Right lobe of liver (tissue), 6 donors: ENCODE results near the gene APBA2. TPM values are rescaled to one million over a fixed set of nuclear protein-coding genes. Genes with fewer than 3 reads are reported as not detected.

Experiments
- ATAC-seq, 4 donors: fragments of 200-7000 bp; cut with Tn5 transposase; one replicate each; pipeline ENCODE4 v1.9.1; 2020; ENCODE audit warnings: mild to moderate bottlenecking in 4 of 4, moderate library complexity in 4 of 4
- DNase-seq, 3 donors: peaks; one replicate each; pipeline ENCODE4 v3.0.0-alpha.2; 2020
- H3K27ac ChIP-seq, 3 donors: fragments of 200-600 bp; one replicate each; pipeline ENCODE4 v1.8.0; 2022
- H3K27me3 ChIP-seq, 2 donors: fragments of 200-600 bp; one replicate each; pipeline ENCODE4 v1.8.0; 2022
- H3K36me3 ChIP-seq, 4 donors: fragments of 200-600 bp; sonication (generic) in 1 of 4; one replicate each; pipeline versions ENCODE4 v1.5.1 to v1.8.0; 2017 to 2022; ENCODE audit warnings: control low read depth in 1 of 4
- H3K4me1 ChIP-seq, 4 donors: fragments of 200-600 bp; sonication (generic) in 1 of 4; one replicate each; pipeline versions ENCODE4 v1.5.1 to v1.8.0; 2017 to 2022; ENCODE audit warnings: control low read depth in 1 of 4
- H3K4me3 ChIP-seq, 3 donors: fragments of 200-600 bp; one replicate each; pipeline ENCODE4 v1.8.0; 2022
- H3K9me3 ChIP-seq, 4 donors: fragments of 200-600 bp; sonication (generic) in 1 of 4; one replicate each; pipeline versions ENCODE4 v1.5.1 to v1.8.0; 2017 to 2022; ENCODE audit warnings: control low read depth in 1 of 4
- POLR2A ChIP-seq: fragments of 450-650 bp; IDR thresholded peaks from one replicate; pipeline ENCODE4 v1.6.1; 2017; ENCODE audit warnings: antibody characterized with exemption, mild to moderate bottlenecking
- WGBS: methylation state at CpG from one replicate; pipeline ENCODE4 v1.1.6; 2018; ENCODE audit warnings: low coverage, low lambda C conversion rate; ENCODE audit not compliant: insufficient coverage; ENCODE audit errors: missing lambda C conversion rate; 5-methylcytosine and 5-hydroxymethylcytosine counted together
- intact Hi-C, 2 donors: fragments of 100-400 bp; cut with DNase I; formaldehyde crosslinking; loops; one replicate each; pipeline versions ENCODE4 v1.11.2 to v1.14.1; 2022
- total RNA-seq, 6 experiments: library from RNA; depleted of rRNA in 2 of 6; stranded (reverse); fragments of >200 nt in 2 of 6; fragmentation: NEBNext Ultra II Directional in 3 of 6; extraction: Animal tissue kit (Norgen Biotek cat#: 25700) in 3 of 6; gene quantifications; one replicate each; pipeline versions ENCODE4 v1.1.0 to v1.2.4, GENCODE V29; 2016 to 2023
- TF ChIP-seq, protein P1 (sequence below), 4 donors: fragments of 200-600 bp in 3 of 4; fragments of 450-650 bp in 1 of 4; IDR thresholded peaks; one replicate each; pipeline versions ENCODE4 v1.5.1 to v1.8.0; 2016 to 2022; ENCODE audit warnings: antibody characterized with exemption in 4 of 4, mild to moderate bottlenecking in 2 of 4
- donor health status: DM: no; HTN: yes; CAD: no.
- donor health status: DM: no; HTN: no; CAD: no.
- donor health status: DM: no; HTN: no; CAD: no.
- donor health status: DM: no; HTN: yes; CAD: no.
- donor health status: DM: no; HTN: yes; CAD: no.

Gene APBA2
- total RNA-seq, 6 experiments from 2014 or later = 0.51 to 0.75 (median 0.69) TPM

DNA sequence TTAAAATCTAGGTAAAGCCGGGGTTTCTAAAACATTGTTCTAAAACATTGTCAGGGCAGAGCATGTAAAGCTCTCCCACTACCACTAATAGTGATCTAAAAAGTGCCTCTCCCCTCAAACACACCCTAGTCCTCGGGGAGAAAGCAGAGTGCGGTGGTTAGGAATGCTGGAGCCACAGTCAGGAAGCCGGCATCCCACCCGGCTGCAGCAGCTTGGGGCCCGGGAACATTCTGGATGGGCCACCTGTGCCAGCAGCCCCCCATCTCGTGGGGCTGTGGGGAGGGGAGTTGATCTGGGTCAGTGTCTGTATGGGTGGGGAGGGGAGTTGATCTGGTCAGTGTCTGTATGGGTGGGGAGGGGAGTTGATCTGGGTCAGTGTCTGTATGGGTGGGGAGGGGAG lies 176.9 kb downstream of the APBA2 start:
- no peaks in the 10 kb centered on the region for H3K27me3 ChIP-seq
- no peak for DNase-seq
- H3K4me1 ChIP-seq = no peaks in the 10 kb centered on the region
- 65% methylated on average over 7 of the region's 7 CpGs for WGBS
- no peak for ATAC-seq
- intact Hi-C loops = no loop called here
- no peak for TF ChIP-seq POLR2A
- TF ChIP-seq, protein P1, sequence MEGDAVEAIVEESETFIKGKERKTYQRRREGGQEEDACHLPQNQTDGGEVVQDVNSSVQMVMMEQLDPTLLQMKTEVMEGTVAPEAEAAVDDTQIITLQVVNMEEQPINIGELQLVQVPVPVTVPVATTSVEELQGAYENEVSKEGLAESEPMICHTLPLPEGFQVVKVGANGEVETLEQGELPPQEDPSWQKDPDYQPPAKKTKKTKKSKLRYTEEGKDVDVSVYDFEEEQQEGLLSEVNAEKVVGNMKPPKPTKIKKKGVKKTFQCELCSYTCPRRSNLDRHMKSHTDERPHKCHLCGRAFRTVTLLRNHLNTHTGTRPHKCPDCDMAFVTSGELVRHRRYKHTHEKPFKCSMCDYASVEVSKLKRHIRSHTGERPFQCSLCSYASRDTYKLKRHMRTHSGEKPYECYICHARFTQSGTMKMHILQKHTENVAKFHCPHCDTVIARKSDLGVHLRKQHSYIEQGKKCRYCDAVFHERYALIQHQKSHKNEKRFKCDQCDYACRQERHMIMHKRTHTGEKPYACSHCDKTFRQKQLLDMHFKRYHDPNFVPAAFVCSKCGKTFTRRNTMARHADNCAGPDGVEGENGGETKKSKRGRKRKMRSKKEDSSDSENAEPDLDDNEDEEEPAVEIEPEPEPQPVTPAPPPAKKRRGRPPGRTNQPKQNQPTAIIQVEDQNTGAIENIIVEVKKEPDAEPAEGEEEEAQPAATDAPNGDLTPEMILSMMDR (IDR thresholded peaks at IDR 0.05) = no peak
- H3K36me3 ChIP-seq = no peaks in the 10 kb centered on the region
- H3K27ac ChIP-seq = no peak overlapping the region
- H3K9me3 ChIP-seq = no peaks in the 10 kb centered on the region
- H3K4me3 ChIP-seq = no peak overlapping the region

DNA sequence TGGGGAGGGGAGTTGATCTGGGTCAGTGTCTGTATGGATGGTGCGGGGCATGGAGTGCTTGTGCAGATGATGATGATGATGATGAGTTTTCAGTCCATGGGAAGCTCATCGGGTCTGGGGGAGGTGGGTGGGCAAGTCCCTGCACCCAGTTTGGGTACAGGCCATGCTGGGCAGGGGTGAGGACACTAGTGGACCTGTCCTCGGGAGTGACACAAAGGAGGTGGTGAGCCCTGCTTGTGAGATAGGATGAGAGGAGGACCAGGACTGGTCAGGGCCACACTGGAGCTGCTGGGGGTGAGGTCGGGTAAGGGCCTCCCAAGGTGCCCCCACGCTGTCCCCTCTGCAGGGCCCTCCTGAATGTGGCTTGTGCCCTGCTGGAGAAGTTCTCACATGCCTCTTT lies 177.9 kb downstream of the APBA2 start:
- intact Hi-C loops = no loop called here
- Histone ChIP-seq H3K36me3 (no peaks in the 10 kb centered on the region), H3K4me3 (no peak overlapping the region), H3K27ac (no peak overlapping the region), H3K4me1 (no peaks in the 10 kb centered on the region), H3K27me3 (no peaks in the 10 kb centered on the region), H3K9me3 (no peaks in the 10 kb centered on the region)
- no CpG with 5 or more reads among the region's 5 CpGs for WGBS
- DNase-seq (no peak), ATAC-seq (no peak)
- no peak for TF ChIP-seq POLR2A
- TF ChIP-seq, protein P1 (IDR thresholded peaks at IDR 0.05) = no peak

DNA sequence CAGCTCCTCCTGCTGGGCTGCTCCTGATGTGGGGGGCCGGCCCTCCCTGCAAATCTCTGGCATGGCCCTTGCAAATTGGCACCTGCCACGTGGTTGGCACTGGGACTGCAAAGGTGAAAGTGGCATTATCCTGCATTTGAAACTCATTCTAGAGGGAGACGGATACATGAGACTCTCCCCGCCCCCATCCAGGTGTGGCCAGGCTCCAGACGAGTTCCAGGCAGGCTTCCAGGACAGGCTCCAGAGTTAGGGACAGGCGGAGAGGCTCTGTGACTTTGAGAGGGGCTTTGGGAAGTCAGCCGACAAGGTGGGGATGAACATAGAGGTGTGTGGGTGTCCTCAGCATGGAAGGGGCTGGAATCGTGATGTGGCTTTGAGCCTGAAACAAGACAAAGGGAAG lies 178.5 kb downstream of the APBA2 start:
- TF ChIP-seq, protein P1 (IDR thresholded peaks at IDR 0.05) = no peak
- TF ChIP-seq POLR2A = no peak
- H3K4me3 ChIP-seq = no peak overlapping the region
- DNase-seq = no peak
- H3K27me3 ChIP-seq = no peaks in the 10 kb centered on the region
- no peaks in the 10 kb centered on the region for H3K9me3 ChIP-seq
- H3K27ac ChIP-seq = no peak overlapping the region
- no peak for ATAC-seq
- no peaks in the 10 kb centered on the region for H3K4me1 ChIP-seq
- WGBS = 50% methylated on average over 7 of the region's 8 CpGs
- H3K36me3 ChIP-seq = no peaks in the 10 kb centered on the region
- intact Hi-C loops = no loop called here

DNA sequence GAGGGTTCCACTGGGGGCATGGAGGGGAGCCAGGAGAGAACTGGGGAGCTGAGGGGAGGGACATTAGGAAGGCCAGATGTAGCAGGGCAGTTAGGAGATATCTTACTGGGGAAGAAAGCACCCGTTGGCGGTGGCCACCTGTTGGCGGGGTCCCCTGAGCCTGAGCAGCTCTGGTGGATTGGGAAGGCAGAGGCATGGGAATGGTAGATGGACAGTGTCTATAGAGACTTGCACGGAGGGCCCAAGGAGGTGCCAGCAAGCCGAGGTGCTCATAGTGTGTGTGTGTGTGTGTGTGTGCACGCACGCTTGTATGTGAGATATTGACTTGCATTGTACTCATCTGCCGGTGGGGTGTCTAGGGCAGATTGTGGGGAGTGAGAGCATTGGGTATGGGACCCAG lies 179.0 kb downstream of the APBA2 start:
- Histone ChIP-seq H3K27me3 (no peaks in the 10 kb centered on the region), H3K36me3 (no peaks in the 10 kb centered on the region), H3K4me3 (no peak overlapping the region), H3K9me3 (no peaks in the 10 kb centered on the region), H3K4me1 (no peaks in the 10 kb centered on the region), H3K27ac (no peak overlapping the region)
- intact Hi-C loops = no loop called here
- TF ChIP-seq, protein P1 (IDR thresholded peaks at IDR 0.05) = no peak
- TF ChIP-seq POLR2A = no peak
- DNase-seq (no peak), ATAC-seq (no peak)
- WGBS = 90% methylated on average over 4 of the region's 8 CpGs

DNA sequence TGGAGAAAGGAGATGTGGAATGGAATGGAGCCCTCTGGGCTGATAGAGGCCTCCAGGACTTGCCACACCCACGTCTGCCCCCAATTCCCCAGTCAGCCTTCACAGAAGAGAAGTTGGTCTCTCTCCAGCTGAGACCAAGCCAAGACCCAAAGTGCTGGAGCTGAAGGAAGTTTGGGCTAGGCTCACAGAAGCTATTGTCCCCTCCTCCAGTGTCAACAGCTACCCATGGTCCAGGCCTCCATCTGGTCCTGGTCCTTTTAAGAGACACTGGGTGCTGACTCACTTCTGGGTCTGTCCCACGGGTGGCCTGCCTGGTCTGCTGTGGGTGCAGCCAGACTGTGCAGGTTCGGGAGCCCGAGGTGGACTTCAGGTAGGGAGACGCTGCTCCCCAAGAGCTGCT lies 179.8 kb downstream of the APBA2 start:
- ATAC-seq (no peak), DNase-seq (no peak)
- Histone ChIP-seq H3K27me3 (no peaks in the 10 kb centered on the region), H3K36me3 (no peaks in the 10 kb centered on the region), H3K4me3 (no peak overlapping the region), H3K4me1 (no peaks in the 10 kb centered on the region), H3K27ac (no peak overlapping the region), H3K9me3 (no peaks in the 10 kb centered on the region)
- intact Hi-C loops = no loop called here
- TF ChIP-seq POLR2A = no peak
- TF ChIP-seq, protein P1 (IDR thresholded peaks at IDR 0.05) = no peak
- 43% methylated on average over 1 of the region's 5 CpGs for WGBS
